M059J (cell line): ENCODE data around the gene HTR6. TPM values are rescaled to one million over a fixed set of nuclear protein-coding genes. Genes with fewer than 3 reads are reported as not detected.

Source experiments
- DNase-seq: peaks from one replicate; pipeline ENCODE4 v3.0.0-alpha.2; 2012; ENCODE audit warnings: low read depth
- total RNA-seq: library from RNA; depleted of rRNA; stranded (reverse); fragments of >200 nt; shearing (Covaris generic); gene quantifications from 2 replicates; pipeline ENCODE4 v1.2.3, GENCODE V29; 2014

HTR6 gene
- total RNA-seq, 1 experiment from 2014 or later = not detected

- no peak for DNase-seq
These were observed 23.6 kb downstream of the HTR6 start for GRCh38 chr1:19688041-19688842.

GRCh38 chr1:19689085-19689757 lies 24.5 kb downstream of the HTR6 start:
- no peak for DNase-seq

GRCh38 chr1:19689856-19690255 lies 25.2 kb downstream of the HTR6 start:
- DNase-seq = no peak

- DNase-seq = no peak
These were observed 25.7 kb downstream of the HTR6 start for GRCh38 chr1:19690342-19690741.

- DNase-seq = no peak
These were observed 29.6 kb downstream of the HTR6 start for GRCh38 chr1:19694298-19694697.

- no peak for DNase-seq
These were observed 31.1 kb downstream of the HTR6 start for GRCh38 chr1:19695772-19696171.

GRCh38 chr1:19696820-19697219 lies 32.1 kb downstream of the HTR6 start:
- DNase-seq = no peak

- DNase-seq = no peak
These were observed 33.5 kb downstream of the HTR6 start for GRCh38 chr1:19698181-19698580.

GRCh38 chr1:19700079-19700777 lies 35.6 kb downstream of the HTR6 start:
- DNase-seq = no peak

- no peak for DNase-seq
These were observed 38.6 kb downstream of the HTR6 start for GRCh38 chr1:19703280-19703679.

GRCh38 chr1:19704247-19705113 lies 39.8 kb downstream of the HTR6 start:
- peak; percentile 50 for DNase-seq

- no peak for DNase-seq
These were observed 40.8 kb downstream of the HTR6 start for GRCh38 chr1:19705464-19705863.

GRCh38 chr1:19706136-19706535 lies 41.5 kb downstream of the HTR6 start:
- DNase-seq = no peak

- DNase-seq = no peak
These were observed 44.0 kb downstream of the HTR6 start for GRCh38 chr1:19708567-19709110.

GRCh38 chr1:19709260-19709793 lies 44.7 kb downstream of the HTR6 start:
- no peak for DNase-seq

GRCh38 chr1:19710825-19711611 lies 46.3 kb downstream of the HTR6 start:
- no peak for DNase-seq

GRCh38 chr1:19712928-19713327 lies 48.3 kb downstream of the HTR6 start:
- no peak for DNase-seq

- DNase-seq = peak; percentile 92
These were observed 50.9 kb downstream of the HTR6 start for GRCh38 chr1:19715334-19716203.

- no peak for DNase-seq
These were observed 52.8 kb downstream of the HTR6 start for GRCh38 chr1:19717467-19717866.
